Epithelial cell of prostate (primary cell): ENCODE results near the gene ATP13A2.

ENCODE experiments used
- DNase-seq: peaks from one replicate; pipeline ENCODE4 v3.0.0-alpha.2; 2011; ENCODE audit warnings: low read depth, low spot score
- H3K27ac ChIP-seq: fragments of 450-650 bp; 2 replicates; pipeline ENCODE4 v1.5.1; 2017; ENCODE audit warnings: mild to moderate bottlenecking

Gene ATP13A2

GRCh38 chr1:16980473-16981268 is 31.1 kb downstream of the ATP13A2 start, which contains the start of gene MFAP2:
Gene MFAP2 (minus strand): TSS chr1:16980620. CDS start chr1:16978273, 2,347 bp downstream.
- H3K27ac ChIP-seq = peak within 1 kb of the TSS; percentile 98
- DNase-seq = no peak

- peak overlapping the region; percentile 98 for H3K27ac ChIP-seq
- DNase-seq = no peak
Measured at GRCh38 chr1:16979475-16980327, 32.0 kb downstream of the ATP13A2 start.

- DNase-seq = no peak
- H3K27ac ChIP-seq = peak overlapping the region; percentile 98
Measured at GRCh38 chr1:16978567-16979474, 32.9 kb downstream of the ATP13A2 start.

GRCh38 chr1:16978139-16978538 is 33.6 kb downstream of the ATP13A2 start:
- no peak for DNase-seq
- no peak overlapping the region for H3K27ac ChIP-seq

GRCh38 chr1:16977377-16977776 is 34.4 kb downstream of the ATP13A2 start:
- no peak for DNase-seq
- no peak overlapping the region for H3K27ac ChIP-seq

GRCh38 chr1:16976966-16977365 is 34.8 kb downstream of the ATP13A2 start:
- no peak for DNase-seq
- no peak overlapping the region for H3K27ac ChIP-seq

- no peak overlapping the region for H3K27ac ChIP-seq
- DNase-seq = no peak
Measured at GRCh38 chr1:16975838-16976237, 35.9 kb downstream of the ATP13A2 start.

GRCh38 chr1:16975211-16975610 is 36.5 kb downstream of the ATP13A2 start:
- DNase-seq = no peak
- no peak overlapping the region for H3K27ac ChIP-seq

- no peak for DNase-seq
- no peak overlapping the region for H3K27ac ChIP-seq
Measured at GRCh38 chr1:16973215-16973614, 38.5 kb downstream of the ATP13A2 start.

GRCh38 chr1:16972189-16972895 is 39.4 kb downstream of the ATP13A2 start:
- DNase-seq = no peak

GRCh38 chr1:16971341-16972188 is 40.2 kb downstream of the ATP13A2 start:
- no peak overlapping the region for H3K27ac ChIP-seq
- no peak for DNase-seq

More at GRCh38 chr1:16972189-16972895, 39.4 kb downstream of the ATP13A2 start:
- no peak overlapping the region for H3K27ac ChIP-seq

GRCh38 chr1:16970132-16970910 is 41.4 kb downstream of the ATP13A2 start:
- no peak for DNase-seq
- H3K27ac ChIP-seq = no peak overlapping the region

GRCh38 chr1:16969651-16970050 is 42.1 kb downstream of the ATP13A2 start:
- H3K27ac ChIP-seq = no peak overlapping the region
- no peak for DNase-seq

GRCh38 chr1:16969057-16969611 is 42.6 kb downstream of the ATP13A2 start:
- no peak for DNase-seq
- no peak overlapping the region for H3K27ac ChIP-seq

GRCh38 chr1:16968372-16968771 is 43.4 kb downstream of the ATP13A2 start:
- H3K27ac ChIP-seq = no peak overlapping the region
- DNase-seq = no peak

- no peak overlapping the region for H3K27ac ChIP-seq
- no peak for DNase-seq
Measured at GRCh38 chr1:16967962-16968361, 43.8 kb downstream of the ATP13A2 start.

- no peak for DNase-seq
- H3K27ac ChIP-seq = no peak overlapping the region
Measured at GRCh38 chr1:16967095-16967575, 44.6 kb downstream of the ATP13A2 start.
